Measurements from ENCODE around the gene PHEX.

GRCh38 chrX:21989384-21989783 lies 42.7 kb upstream of the PHEX start:
- TF ChIP-seq SIN3A (IDR thresholded peaks at IDR 0.05; ENCODE audit: borderline replicate concordance, insufficient read depth, low read length) (no peak), TAF1 (IDR thresholded peaks at IDR 0.05; ENCODE audit: borderline replicate concordance, insufficient read depth, low read length) (no peak), REST (IDR thresholded peaks at IDR 0.05; ENCODE audit: insufficient read depth in 1 of 2, low read depth in 2 of 2, low read length in 2 of 2) (no peak), POLR2AphosphoS5 (IDR thresholded peaks at IDR 0.05; ENCODE audit: low read depth, low read length) (no peak), FOXP2 (optimal IDR thresholded peaks at IDR 0.05; ENCODE audit: borderline replicate concordance, extremely low read depth, extremely low read length, insufficient read depth) (no peak)
